Esophagus squamous epithelium (tissue), 5 donors: ENCODE results near the gene TSPAN9. TPM values are rescaled to one million over a fixed set of nuclear protein-coding genes. Genes with fewer than 3 reads are reported as not detected.
A peak's percentile ranks its signal among the peaks of the same experiment; 100 is the strongest.

Experiments used
- DNase-seq: peaks from one replicate; lab custom pipeline; 2025; lab: John Stamatoyannopoulos, UW
- H3K27ac ChIP-seq, 4 donors: fragments of 200-600 bp; sonication (generic); one replicate each; pipeline ENCODE4 v1.5.1; 2016 to 2019; ENCODE audit warnings: mild to moderate bottlenecking in 1 of 4
- H3K27me3 ChIP-seq, 4 donors: fragments of 200-600 bp; sonication (generic); 1 replicate in 3 of 4; 2 replicates in 1 of 4; pipeline versions ENCODE4 v1.5.1 to v1.6.0; 2017 to 2021; ENCODE audit warnings: antibody characterized with exemption in 1 of 4
- H3K36me3 ChIP-seq, 3 donors: fragments of 200-600 bp; sonication (generic); one replicate each; pipeline ENCODE4 v1.5.1; 2016 to 2019
- H3K4me1 ChIP-seq, 3 donors: fragments of 200-600 bp; sonication (generic); one replicate each; pipeline ENCODE4 v1.5.1; 2017 to 2019
- H3K4me3 ChIP-seq, 4 donors: fragments of 200-600 bp; sonication (generic); 1 replicate in 3 of 4; 2 replicates in 1 of 4; pipeline ENCODE4 v1.5.1; 2016 to 2019; ENCODE audit warnings: mild to moderate bottlenecking in 2 of 4, moderate library complexity in 1 of 4
- H3K9me3 ChIP-seq, 3 donors: fragments of 200-600 bp; sonication (generic); one replicate each; pipeline ENCODE4 v1.5.1; 2016 to 2019
- POLR2A ChIP-seq, 4 donors: fragments of 450-650 bp; IDR thresholded peaks; one replicate each; pipeline ENCODE4 v1.6.1; 2017; ENCODE audit warnings: antibody characterized with exemption in 4 of 4, mild to moderate bottlenecking in 4 of 4, moderate library complexity in 3 of 4
- WGBS, 2 donors: methylation state at CpG; one replicate each; pipeline ENCODE4 v1.1.5; 2018; 5-methylcytosine and 5-hydroxymethylcytosine counted together
- intact Hi-C: fragments of 100-400 bp; cut with DNase I; formaldehyde crosslinking; loops from one replicate; pipeline ENCODE4 v1.15.0; 2022
- total RNA-seq, 4 donors: library from RNA; depleted of rRNA; stranded (reverse); fragments of >200 nt; gene quantifications; one replicate each; pipeline ENCODE4 v1.1.0, GENCODE V29; 2016
- TF ChIP-seq, protein P1 (sequence below), 6 experiments: fragments of 450-650 bp in 4 of 6; fragments of 200-600 bp in 2 of 6; sonication (generic) in 2 of 6; IDR thresholded peaks; one replicate each; pipeline ENCODE4 v1.5.1; 2016 to 2019; ENCODE audit warnings: antibody characterized with exemption in 6 of 6, mild to moderate bottlenecking in 4 of 6, moderate library complexity in 4 of 6
- donor health status: DM: yes; HTN: yes; CAD: no.

Gene TSPAN9
- total RNA-seq, 4 donors from 2014 or later: 10.6 to 23.7 (median 17.6) TPM

DNA sequence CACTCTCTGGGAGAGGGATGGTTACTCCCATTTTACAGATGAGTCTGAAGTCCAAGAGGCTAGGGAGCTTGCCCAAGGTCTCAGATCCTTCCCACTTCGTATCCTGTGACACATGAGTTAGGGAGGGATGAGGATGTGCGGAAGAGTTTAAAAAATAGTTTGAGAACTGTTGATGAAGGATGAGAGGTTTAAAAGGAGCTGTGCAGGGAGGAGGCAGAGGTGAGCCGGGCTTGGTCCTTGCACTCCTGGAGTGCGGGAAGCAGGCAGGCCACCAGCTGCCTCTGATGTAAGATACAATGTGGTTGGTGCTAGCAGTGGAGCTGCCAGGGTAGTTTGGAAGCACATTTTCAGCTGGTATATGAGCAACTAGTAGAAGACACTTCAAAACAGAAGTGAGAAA, 46.5 kb downstream of the TSPAN9 start:
- Histone ChIP-seq H3K36me3 (no peaks in the 10 kb centered on the region), H3K4me1 (peaks cover 8 to 53% (median 48%) of the 10 kb centered on the region in 3 donors), H3K9me3 (peaks cover 0 to 11% (median 0%) of the 10 kb centered on the region in 3 donors), H3K4me3 (no peak overlapping the region), H3K27me3 (peaks cover 0 to 3% (median 0%) of the 10 kb centered on the region in 4 donors), H3K27ac (peak overlapping the region in 2 of 4 donors; percentile 0 to 52)
- DNase-seq: no peak
- intact Hi-C loops: no loop called here
- TF ChIP-seq, protein P1, sequence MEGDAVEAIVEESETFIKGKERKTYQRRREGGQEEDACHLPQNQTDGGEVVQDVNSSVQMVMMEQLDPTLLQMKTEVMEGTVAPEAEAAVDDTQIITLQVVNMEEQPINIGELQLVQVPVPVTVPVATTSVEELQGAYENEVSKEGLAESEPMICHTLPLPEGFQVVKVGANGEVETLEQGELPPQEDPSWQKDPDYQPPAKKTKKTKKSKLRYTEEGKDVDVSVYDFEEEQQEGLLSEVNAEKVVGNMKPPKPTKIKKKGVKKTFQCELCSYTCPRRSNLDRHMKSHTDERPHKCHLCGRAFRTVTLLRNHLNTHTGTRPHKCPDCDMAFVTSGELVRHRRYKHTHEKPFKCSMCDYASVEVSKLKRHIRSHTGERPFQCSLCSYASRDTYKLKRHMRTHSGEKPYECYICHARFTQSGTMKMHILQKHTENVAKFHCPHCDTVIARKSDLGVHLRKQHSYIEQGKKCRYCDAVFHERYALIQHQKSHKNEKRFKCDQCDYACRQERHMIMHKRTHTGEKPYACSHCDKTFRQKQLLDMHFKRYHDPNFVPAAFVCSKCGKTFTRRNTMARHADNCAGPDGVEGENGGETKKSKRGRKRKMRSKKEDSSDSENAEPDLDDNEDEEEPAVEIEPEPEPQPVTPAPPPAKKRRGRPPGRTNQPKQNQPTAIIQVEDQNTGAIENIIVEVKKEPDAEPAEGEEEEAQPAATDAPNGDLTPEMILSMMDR (IDR thresholded peaks at IDR 0.05): no peak
- TF ChIP-seq POLR2A (IDR thresholded peaks at IDR 0.05): no peak
- 48 to 51% methylated on average over 4 of the region's 4 CpGs for WGBS, 2 donors

DNA sequence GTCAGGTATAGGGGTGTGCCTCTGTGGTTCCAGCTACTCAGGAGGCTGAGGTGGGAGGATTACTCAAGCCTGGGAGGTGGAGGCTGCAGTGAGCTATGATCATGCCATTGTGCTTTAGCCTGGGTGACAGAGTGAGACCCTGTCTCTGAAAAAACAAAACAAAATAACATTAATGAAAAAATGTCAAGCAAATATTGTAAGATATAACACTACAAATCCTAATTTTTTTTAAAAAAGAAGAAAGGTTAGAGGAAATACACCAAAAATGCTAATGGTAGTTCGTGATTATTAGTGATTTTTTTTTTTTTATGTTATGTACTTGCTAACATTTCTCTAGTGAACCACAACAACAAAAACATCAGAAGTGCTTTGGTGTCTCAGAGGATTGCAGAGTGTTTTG, 47.7 kb downstream of the TSPAN9 start:
- Histone ChIP-seq H3K27me3 (no peaks in the 10 kb centered on the region), H3K4me3 (no peak overlapping the region), H3K9me3 (peaks cover 0 to 11% (median 0%) of the 10 kb centered on the region in 3 donors), H3K36me3 (no peaks in the 10 kb centered on the region), H3K27ac (no peak overlapping the region), H3K4me1 (peaks cover 8 to 50% (median 39%) of the 10 kb centered on the region in 3 donors)
- WGBS, 2 donors: 83 to 94% methylated on average over 1 of the region's 1 CpG
- DNase-seq: no peak
- intact Hi-C loops: no loop called here
- TF ChIP-seq, protein P1 (IDR thresholded peaks at IDR 0.05): no peak
- TF ChIP-seq POLR2A (IDR thresholded peaks at IDR 0.05): no peak

GRCh38 chr12:3125674-3126073, 48.5 kb downstream of the TSPAN9 start:
- TF ChIP-seq, protein P1 (IDR thresholded peaks at IDR 0.05): no peak
- TF ChIP-seq POLR2A (IDR thresholded peaks at IDR 0.05): no peak
- H3K27ac ChIP-seq: no peak overlapping the region

DNA sequence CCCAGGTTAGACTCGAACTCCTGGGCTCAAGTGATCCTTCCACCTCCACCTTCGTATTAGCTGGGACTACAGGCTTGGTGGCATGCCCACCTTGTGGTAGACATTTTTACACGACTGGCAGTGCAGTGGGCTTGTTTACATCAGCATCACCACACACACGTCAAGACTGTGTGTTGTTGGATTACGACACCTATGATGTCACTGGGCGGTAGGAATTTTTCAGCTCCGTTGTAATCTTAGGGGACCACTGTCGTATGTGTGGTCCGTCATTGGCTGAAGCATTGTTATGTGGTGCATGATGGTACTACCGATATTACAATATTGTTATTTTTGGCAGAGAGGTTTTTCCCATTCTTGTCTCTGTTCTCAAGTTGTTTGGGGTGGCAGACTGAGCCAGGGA, 50.7 kb downstream of the TSPAN9 start:
- Histone ChIP-seq H3K36me3 (no peaks in the 10 kb centered on the region), H3K27ac (no peak overlapping the region), H3K4me1 (peaks cover 1 to 45% (median 27%) of the 10 kb centered on the region in 3 donors), H3K4me3 (no peak overlapping the region), H3K27me3 (no peaks in the 10 kb centered on the region), H3K9me3 (peaks cover 0 to 11% (median 0%) of the 10 kb centered on the region in 3 donors)
- intact Hi-C loops: no loop called here
- no peak for TF ChIP-seq POLR2A (IDR thresholded peaks at IDR 0.05)
- TF ChIP-seq, protein P1 (IDR thresholded peaks at IDR 0.05): no peak
- 86 to 90% methylated on average over 10 of the region's 10 CpGs for WGBS, 2 donors
- no peak for DNase-seq

More at GRCh38 chr12:3125674-3126073, 48.5 kb downstream of the TSPAN9 start:
- no peaks in the 10 kb centered on the region for H3K27me3 ChIP-seq
- peaks cover 0 to 11% (median 0%) of the 10 kb centered on the region in 3 donors for H3K9me3 ChIP-seq
- 88 to 93% methylated on average over 5 of the region's 5 CpGs for WGBS, 2 donors
- H3K4me3 ChIP-seq: no peak overlapping the region
- no peaks in the 10 kb centered on the region for H3K36me3 ChIP-seq
- no peak for DNase-seq
- H3K4me1 ChIP-seq: peaks cover 2 to 50% (median 37%) of the 10 kb centered on the region in 3 donors
- intact Hi-C loops: no loop called here

DNA sequence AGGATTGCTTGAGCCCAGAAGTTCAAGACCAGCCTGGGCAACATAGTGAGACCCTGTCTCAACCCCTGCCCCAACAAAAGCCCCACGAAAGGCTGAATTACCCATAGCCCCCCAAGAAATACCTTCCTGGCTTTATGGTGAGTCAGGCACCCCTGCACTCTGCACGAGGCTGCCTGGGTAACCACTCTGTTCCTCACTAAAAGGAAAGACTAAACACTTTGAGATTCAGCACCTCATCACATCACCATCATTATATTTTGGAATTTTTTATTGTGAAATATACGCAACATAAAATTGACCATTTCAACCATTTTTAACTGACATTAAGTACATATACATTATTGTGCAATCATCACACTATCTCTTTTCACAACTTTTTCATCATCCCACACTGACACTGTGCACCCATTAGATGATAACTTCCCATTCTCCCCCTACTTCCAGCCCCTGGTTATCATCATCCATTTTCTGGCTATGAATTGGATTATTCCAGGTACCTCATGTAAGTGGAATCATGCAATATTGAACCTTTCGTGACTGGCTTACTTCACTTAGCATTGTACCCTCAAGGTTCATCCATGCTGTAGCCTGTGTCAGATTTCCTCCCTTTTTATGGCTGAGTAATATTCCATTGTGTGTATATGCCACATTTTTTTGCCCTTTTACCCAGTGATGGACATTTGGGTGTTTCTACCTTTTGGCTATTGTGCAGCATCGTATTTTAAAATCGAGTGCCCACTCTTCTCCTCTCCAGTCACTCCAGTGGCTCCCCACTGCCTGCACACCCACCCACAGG, 51.5 kb downstream of the TSPAN9 start:
- H3K27ac ChIP-seq: no peak overlapping the region
- intact Hi-C loops: no loop called here

More for the DNA sequence above, 51.5 kb downstream of the TSPAN9 start:
- DNase-seq: no peak
- Histone ChIP-seq H3K36me3 (no peaks in the 10 kb centered on the region), H3K27me3 (no peaks in the 10 kb centered on the region), H3K4me1 (peaks cover 6 to 45% (median 25%) of the 10 kb centered on the region in 3 donors), H3K4me3 (no peak overlapping the region), H3K9me3 (peaks cover 0 to 11% (median 0%) of the 10 kb centered on the region in 3 donors)
- no peak for TF ChIP-seq POLR2A (IDR thresholded peaks at IDR 0.05)
- 91% methylated on average over 6 of the region's 6 CpGs for WGBS, 2 donors
